Heart left ventricle (tissue), 13 donors: Measurements from ENCODE around the gene HDAC4.

Experiments
- POLR2A ChIP-seq, 2 donors: fragments of 450-650 bp; IDR thresholded peaks; one replicate each; pipeline ENCODE4 v1.6.1; 2017; ENCODE audit warnings: antibody characterized with exemption in 2 of 2, mild to moderate bottlenecking in 2 of 2, moderate library complexity in 2 of 2
- TF ChIP-seq, protein P1 (sequence below), 12 donors: fragments of 200-600 bp; sonication (generic) in 4 of 12; IDR thresholded peaks; one replicate each; pipeline versions ENCODE4 v1.5.0 to v1.8.0; 2018 to 2022; ENCODE audit warnings: antibody characterized with exemption in 12 of 12, mild to moderate bottlenecking in 5 of 12
- donor health status: ischemic (EF 13 %, LVEDD 7.1; RV severe dilation, severe dysfunction).
- donor health status: DM: no; HTN: yes; CAD: no.
- donor health status: DM: no; HTN: no; CAD: no.
- donor health status: ischemic (EF 25% LVEDD 6.9; RV normal size, moderate dysfunction).
- donor health status: ischemic (EF 25% LVEDD 5.7; RV mildly dilated, moderate dysfunction).
- donor health status: ischemic (EF 35%, LVEDD 5.7; RV mildly dilated, moderate dysfunction).
- donor health status: nonischemic (EF 11% LVEDD 7.7; RV severe dilation, severe dysfunction).
- donor health status: DM: yes; HTN: yes; CAD: no.
- donor health status: PGD.
- donor health status: ischemic (EF 29% LVEDD 5.4; RV normal size, mild dysfunction).
- donor health status: nonischemic (EF 23%, LVEDD 6.1; RV moderate dilation, normal function).

DNA sequence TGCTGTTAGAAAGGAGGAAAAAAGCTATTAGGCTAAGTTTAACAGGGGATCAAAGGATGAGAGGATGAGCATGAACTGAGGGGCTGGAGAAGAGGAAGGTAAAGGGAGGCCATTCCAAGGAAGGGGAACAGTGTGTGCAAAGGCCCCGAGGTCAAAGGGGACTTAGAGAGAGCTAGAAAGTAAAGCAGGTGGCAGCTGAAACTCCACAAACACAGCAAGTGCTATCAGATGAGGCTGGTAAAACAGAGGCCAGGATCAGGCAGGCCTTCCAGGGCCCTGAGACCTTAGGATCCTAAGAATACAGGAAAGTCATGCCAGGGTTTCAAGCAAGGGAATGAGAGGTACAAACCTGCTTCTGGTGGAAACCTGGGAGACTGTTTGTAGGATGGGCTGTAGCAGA is 5.8 kb downstream of the HDAC4 start:
- TF ChIP-seq, protein P1, sequence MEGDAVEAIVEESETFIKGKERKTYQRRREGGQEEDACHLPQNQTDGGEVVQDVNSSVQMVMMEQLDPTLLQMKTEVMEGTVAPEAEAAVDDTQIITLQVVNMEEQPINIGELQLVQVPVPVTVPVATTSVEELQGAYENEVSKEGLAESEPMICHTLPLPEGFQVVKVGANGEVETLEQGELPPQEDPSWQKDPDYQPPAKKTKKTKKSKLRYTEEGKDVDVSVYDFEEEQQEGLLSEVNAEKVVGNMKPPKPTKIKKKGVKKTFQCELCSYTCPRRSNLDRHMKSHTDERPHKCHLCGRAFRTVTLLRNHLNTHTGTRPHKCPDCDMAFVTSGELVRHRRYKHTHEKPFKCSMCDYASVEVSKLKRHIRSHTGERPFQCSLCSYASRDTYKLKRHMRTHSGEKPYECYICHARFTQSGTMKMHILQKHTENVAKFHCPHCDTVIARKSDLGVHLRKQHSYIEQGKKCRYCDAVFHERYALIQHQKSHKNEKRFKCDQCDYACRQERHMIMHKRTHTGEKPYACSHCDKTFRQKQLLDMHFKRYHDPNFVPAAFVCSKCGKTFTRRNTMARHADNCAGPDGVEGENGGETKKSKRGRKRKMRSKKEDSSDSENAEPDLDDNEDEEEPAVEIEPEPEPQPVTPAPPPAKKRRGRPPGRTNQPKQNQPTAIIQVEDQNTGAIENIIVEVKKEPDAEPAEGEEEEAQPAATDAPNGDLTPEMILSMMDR (IDR thresholded peaks at IDR 0.05), result no peak
- no peak for TF ChIP-seq POLR2A (IDR thresholded peaks at IDR 0.05)
